T-helper 1 cell treated with Interleukin-12 subunit alpha and Interleukin-12 subunit beta and Interleukin-4 antibody, amounts not matched to agents 30 ng/mL and 1 ng/mL, for 36 hours (primary cell): Measurements from ENCODE around the gene EIF2AK2. TPM values are rescaled to one million over a fixed set of nuclear protein-coding genes. Genes with fewer than 3 reads are reported as not detected.

Experiments used
- intact Hi-C: fragments of 100-400 bp; cut with micrococcal nuclease; formaldehyde crosslinking; loops from one replicate; pipeline ENCODE4 v1.15.1; 2024
- total RNA-seq: library from RNA; stranded (reverse); gene quantifications from 2 replicates; pipeline ENCODE4 v1.2.3, GENCODE V29; 2022

The EIF2AK2 gene
- total RNA-seq, 1 donor from 2014 or later = 87.9 TPM

- intact Hi-C loops = no loop called here
Measured at GRCh38 chr2:37173741-37174140, 17.0 kb upstream of the EIF2AK2 start.

GRCh38 chr2:37171624-37171950, 14.8 kb upstream of the EIF2AK2 start:
- intact Hi-C loops = no loop called here

- intact Hi-C loops = loop anchor here (1.0 to 5.0 kb wide), 6 partner anchors 63 to 709 kb away; partner anchors contain the start of genes CEBPZ and NDUFAF7
Measured at GRCh38 chr2:37168217-37168981, 11.6 kb upstream of the EIF2AK2 start.

GRCh38 chr2:37167636-37168180, 10.9 kb upstream of the EIF2AK2 start:
- intact Hi-C loops = loop anchor here (1.0 to 5.0 kb wide), 6 partner anchors 64 to 710 kb away; partner anchors contain the start of genes CEBPZ and NDUFAF7

DNA sequence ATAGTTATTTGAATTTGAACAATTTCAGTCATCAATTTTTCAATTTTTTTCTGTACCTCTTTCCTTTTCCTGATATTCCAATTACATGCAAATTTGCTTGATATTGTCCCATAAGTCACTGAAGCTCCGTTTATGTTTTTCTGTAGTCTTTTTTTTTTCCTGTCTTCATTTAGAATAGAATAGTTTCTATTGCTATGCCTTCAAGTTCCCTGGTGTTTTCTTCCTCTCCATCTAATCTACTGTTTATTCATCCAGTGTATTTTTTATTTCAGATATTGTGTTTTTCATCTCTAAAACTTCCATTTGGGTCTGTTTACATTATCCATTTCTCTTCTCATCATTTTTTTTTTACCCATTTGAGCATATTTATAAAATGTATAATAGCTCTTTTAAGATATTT, 8.0 kb upstream of the EIF2AK2 start:
- intact Hi-C loops = loop anchor here (5.0 kb wide), 2 partner anchors 213 to 233 kb away; no protein-coding TSS in a partner anchor

- intact Hi-C loops = loop anchor here (1.0 to 10.0 kb wide), 8 partner anchors 72 to 1599 kb away; partner anchors contain the start of genes CDC42EP3, FEZ2, GPATCH11 and HEATR5B
Measured at GRCh38 chr2:37156071-37156856, 516 bp downstream of the EIF2AK2 start.

- intact Hi-C loops = loop anchor here (5.0 to 10.0 kb wide), 4 partner anchors 372 to 1600 kb away; partner anchors contain the start of genes CDC42EP3, FEZ2 and SRSF7
Measured at GRCh38 chr2:37154785-37155184, 2.0 kb downstream of the EIF2AK2 start.

DNA sequence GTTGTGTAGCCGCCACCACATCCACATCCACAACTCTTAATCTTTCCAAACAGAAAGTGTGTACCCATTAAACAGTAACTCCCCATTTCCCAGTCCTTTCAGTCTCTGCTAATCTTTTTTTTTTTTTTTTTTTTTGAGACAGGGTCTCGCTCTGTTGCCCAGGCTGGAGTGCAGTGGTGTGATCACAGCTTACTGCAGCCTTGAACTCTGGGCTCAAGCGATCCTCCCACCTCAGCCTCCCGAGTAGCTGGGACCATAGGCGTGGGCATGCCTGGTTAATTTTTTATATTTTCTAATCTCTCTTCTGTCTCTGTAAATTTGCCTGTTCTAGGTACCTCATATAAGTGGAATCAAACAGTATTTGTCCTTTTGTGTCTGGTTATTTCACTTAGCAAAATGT, 3.6 kb downstream of the EIF2AK2 start:
- intact Hi-C loops = loop anchor here (10.0 kb wide), 2 partner anchors 522 to 1602 kb away; partner anchors contain the start of genes CDC42EP3 and SRSF7

- intact Hi-C loops = loop anchor here (10.0 kb wide), 2 partner anchors 525 to 1605 kb away; partner anchors contain the start of genes CDC42EP3 and SRSF7
Measured at GRCh38 chr2:37149626-37150322, 7.0 kb downstream of the EIF2AK2 start.

DNA sequence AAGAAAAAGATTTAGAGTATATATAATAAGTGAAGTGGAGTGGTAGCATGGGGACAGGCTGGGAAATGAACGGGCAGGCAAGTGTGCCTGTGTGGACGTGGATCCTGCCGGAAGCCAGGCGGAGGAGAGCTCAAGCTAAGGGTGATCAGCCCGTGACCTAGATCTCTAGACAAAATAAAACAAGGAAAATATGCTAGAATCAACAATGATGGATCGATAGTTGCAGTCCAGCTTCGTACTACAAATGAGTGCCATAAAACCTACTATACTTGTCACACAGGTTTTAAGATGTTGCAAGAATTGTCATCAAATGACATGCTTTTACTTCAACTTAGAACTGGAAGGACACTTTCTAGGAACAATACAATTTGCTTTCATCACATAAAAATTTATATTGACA, 8.5 kb downstream of the EIF2AK2 start:
- intact Hi-C loops = no loop called here

DNA sequence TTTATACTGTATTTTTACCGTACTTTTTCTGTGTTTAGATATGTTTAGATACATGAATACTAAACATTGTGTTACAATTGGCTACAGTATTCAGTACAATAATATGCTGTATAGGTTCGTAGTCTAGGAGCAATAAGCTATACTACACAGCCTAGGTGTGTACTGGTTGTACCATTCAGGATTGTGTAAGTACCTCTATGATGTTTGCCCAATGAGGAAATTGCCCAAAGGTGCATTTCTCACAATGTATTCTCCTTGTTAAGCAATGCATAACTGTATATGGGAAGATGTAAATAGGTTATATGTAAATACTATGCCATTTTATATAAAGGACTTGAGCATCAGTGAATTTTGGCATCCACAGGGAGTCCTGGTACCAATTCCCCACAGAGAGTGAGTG, 10.7 kb downstream of the EIF2AK2 start:
- intact Hi-C loops = no loop called here

- intact Hi-C loops = no loop called here
Measured at GRCh38 chr2:37143974-37144373, 12.8 kb downstream of the EIF2AK2 start.

DNA sequence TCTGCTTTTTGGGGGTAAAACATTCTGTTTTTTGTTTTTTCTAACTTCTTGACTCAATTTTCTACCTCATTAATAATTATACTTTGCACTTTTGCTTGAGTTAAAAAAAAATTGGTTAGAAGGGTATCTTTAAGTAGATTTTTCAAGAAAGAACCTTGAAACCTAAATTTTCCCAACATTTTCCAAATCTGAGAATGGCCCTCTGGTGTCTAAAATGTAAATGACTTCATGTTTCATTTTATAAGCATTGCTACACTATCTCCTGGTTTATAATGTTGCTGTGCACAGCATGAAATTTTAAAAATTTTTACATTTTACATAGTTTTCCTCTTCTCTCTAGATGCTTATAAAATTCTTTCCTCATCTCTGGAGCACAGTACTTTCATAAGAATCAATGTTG, 14.2 kb downstream of the EIF2AK2 start:
- intact Hi-C loops = no loop called here

DNA sequence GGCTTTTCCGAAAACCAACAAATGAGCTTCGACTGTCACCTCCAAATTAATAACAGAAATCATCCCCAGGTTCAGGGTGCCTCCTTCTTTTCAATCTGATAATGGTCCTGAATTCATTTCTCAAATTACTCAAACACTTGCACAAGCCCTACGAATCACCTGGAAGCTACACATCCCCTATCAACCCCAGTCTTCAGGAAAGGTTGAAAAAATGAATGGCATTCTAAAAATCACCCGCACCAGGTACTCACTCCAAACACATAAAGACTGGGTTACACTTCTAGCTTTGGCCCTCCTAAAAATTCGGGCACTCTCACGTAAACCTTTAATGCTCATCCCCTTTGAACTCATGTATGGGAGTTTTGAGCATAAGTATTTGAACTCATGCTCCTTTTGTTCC, 23.9 kb downstream of the EIF2AK2 start:
- intact Hi-C loops = no loop called here

DNA sequence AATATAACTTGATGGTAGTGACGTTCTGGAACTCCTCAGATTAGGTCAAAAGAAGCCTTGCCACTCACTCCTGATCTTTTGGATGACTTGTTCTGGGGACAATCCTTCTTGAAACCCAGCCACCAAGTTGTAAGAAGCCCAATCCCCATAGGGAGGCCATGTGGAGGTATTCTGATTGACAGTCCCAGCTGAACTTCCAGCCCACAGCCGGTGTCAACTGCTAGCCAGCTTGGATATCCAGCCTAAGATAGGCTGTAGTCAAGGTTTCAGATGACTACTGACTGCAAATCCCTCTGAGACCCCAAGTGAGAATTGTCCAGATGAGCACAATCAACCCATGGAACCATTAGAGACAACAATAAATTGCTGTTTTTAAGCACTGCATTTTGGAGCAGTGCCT, 31.4 kb downstream of the EIF2AK2 start:
- intact Hi-C loops = no loop called here

- intact Hi-C loops = no loop called here
Measured at GRCh38 chr2:37119157-37119556, 37.6 kb downstream of the EIF2AK2 start.

- intact Hi-C loops = no loop called here
Measured at GRCh38 chr2:37117566-37117965, 39.2 kb downstream of the EIF2AK2 start.

GRCh38 chr2:37111958-37112357, 44.8 kb downstream of the EIF2AK2 start:
- intact Hi-C loops = no loop called here

DNA sequence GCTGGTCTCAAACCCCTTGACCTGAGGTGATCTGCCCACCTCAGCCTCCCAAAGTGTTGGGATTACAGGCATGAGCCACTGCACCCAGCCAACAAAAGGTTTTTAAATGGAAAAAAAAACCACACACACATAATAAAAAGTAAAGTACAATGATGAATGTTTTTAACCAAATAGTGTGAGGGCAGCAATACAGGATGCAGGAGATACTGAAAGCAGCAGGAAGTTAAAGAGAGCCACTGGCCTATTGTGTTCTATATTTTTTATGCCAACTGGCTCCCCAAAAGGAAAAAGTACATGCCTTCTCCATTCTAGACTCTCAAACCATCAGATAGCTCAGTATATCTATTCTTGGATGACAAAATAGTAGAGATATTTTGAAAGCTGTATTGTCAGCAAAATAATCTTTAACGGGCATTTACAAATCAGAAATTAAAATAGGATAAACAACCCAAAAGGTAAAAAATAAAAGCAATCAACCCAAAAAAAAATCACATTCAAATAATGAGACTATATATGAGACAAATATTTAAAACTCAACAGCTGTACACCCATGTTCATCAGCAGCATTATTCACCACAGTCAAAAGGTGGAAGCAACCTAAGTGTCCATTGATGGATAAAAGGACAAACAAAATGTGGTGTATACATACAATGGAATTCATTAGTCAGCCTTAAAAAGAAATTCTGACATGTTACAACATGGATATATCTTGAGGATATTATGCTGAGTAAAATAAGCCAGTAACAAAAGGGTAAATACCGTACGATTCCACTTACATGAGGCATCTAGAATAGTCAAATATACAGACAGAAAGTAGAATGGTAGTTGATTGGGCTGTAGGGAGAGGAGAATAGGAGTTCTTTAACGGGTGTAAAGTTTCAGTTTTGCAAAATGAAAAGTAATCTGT, 46.2 kb downstream of the EIF2AK2 start:
- intact Hi-C loops = no loop called here

GRCh38 chr2:37109523-37109922, 47.3 kb downstream of the EIF2AK2 start:
- intact Hi-C loops = no loop called here
